Hepatocyte (in vitro differentiated cells): ENCODE results near the gene LTO1. TPM values are rescaled to one million over a fixed set of nuclear protein-coding genes. Genes with fewer than 3 reads are reported as not detected.
"Not testable (repeated sequence)": the region's sequence is repeated elsewhere in the genome, so short reads cannot be mapped to it uniquely, and the experiment has no call there.

Experiments
- DNase-seq: peaks from one replicate; pipeline ENCODE4 v3.0.0-alpha.2; 2016; ENCODE audit warnings: low spot score
- H2AFZ ChIP-seq: fragments of 200-600 bp; sonication (generic); 2 replicates; pipeline ENCODE4 v1.6.0; 2016; ENCODE audit warnings: antibody characterized with exemption, mild to moderate bottlenecking
- H3K27ac ChIP-seq: fragments of 200-600 bp; sonication (generic); 2 replicates; pipeline ENCODE4 v1.5.1; 2016; ENCODE audit warnings: mild to moderate bottlenecking
- H3K27me3 ChIP-seq: fragments of 200-600 bp; sonication (generic); 2 replicates; pipeline ENCODE4 v1.6.1; 2016
- H3K36me3 ChIP-seq: fragments of 200-600 bp; sonication (generic); replicated peaks from 2 replicates; pipeline ENCODE4 v1.5.1; 2016; ENCODE audit warnings: low read depth; ENCODE audit not compliant: insufficient read depth
- H3K4me1 ChIP-seq: fragments of 200-600 bp; sonication (generic); 2 replicates; pipeline ENCODE4 v1.5.1; 2016; ENCODE audit warnings: mild to moderate bottlenecking, moderate library complexity; ENCODE audit not compliant: insufficient read depth
- H3K4me2 ChIP-seq: fragments of 200-600 bp; sonication (generic); 2 replicates; pipeline ENCODE4 v1.6.0; 2016
- H3K4me3 ChIP-seq: fragments of 200-600 bp; sonication (generic); 2 replicates; pipeline ENCODE4 v1.5.1; 2016; ENCODE audit warnings: mild to moderate bottlenecking
- H3K79me2 ChIP-seq: fragments of 200-600 bp; sonication (generic); 2 replicates; pipeline ENCODE4 v1.6.0; 2017; ENCODE audit warnings: mild to moderate bottlenecking
- H3K9me2 ChIP-seq: fragments of 200-600 bp; sonication (generic); replicated peaks from 2 replicates; pipeline ENCODE4 v1.6.0; 2017; ENCODE audit warnings: mild to moderate bottlenecking; ENCODE audit not compliant: insufficient read depth
- H3K9me3 ChIP-seq: fragments of 200-600 bp; sonication (generic); 2 replicates; pipeline ENCODE4 v1.5.1; 2016; ENCODE audit warnings: low read depth, mild to moderate bottlenecking
- H4K20me1 ChIP-seq: fragments of 200-600 bp; sonication (generic); 2 replicates; pipeline ENCODE4 v1.6.0; 2016; ENCODE audit warnings: mild to moderate bottlenecking; ENCODE audit not compliant: insufficient read depth, poor library complexity, severe bottlenecking
- CTCF ChIP-seq: fragments of 200-600 bp; sonication (generic); IDR thresholded peaks from 2 replicates; pipeline ENCODE4 v1.5.1; 2016; ENCODE audit warnings: antibody characterized with exemption, mild to moderate bottlenecking; ENCODE audit not compliant: poor library complexity
- EZH2 ChIP-seq: fragments of 200-600 bp; sonication (generic); IDR thresholded peaks from 2 replicates; pipeline ENCODE4 v1.6.1; 2016; ENCODE audit warnings: antibody characterized with exemption, mild to moderate bottlenecking, borderline replicate concordance
- EZH2phosphoT487 ChIP-seq: fragments of 200-600 bp; sonication (generic); IDR thresholded peaks from one replicate; pipeline ENCODE4 v1.6.1; 2018; ENCODE audit warnings: antibody characterized with exemption, mild to moderate bottlenecking, low read depth, moderate library complexity; ENCODE audit not compliant: unreplicated experiment, severe bottlenecking
- WGBS: methylation state at CpG from one replicate; pipeline ENCODE4 v1.1.6; 2016; ENCODE audit warnings: low lambda C conversion rate; ENCODE audit errors: missing lambda C conversion rate; 5-methylcytosine and 5-hydroxymethylcytosine counted together
- polyA plus RNA-seq: library from polyadenylated mRNA; unstranded; fragments of >200 nt; fragmentation: Nextera tagmentation; extraction: Ambion mirVana; gene quantifications from 2 replicates; pipeline ENCODE4 v1.2.1, GENCODE V29; 2016
- total RNA-seq: library from RNA; depleted of rRNA; stranded (reverse); fragments of >200 nt; gene quantifications from 2 replicates; pipeline ENCODE4 v1.2.3, GENCODE V29; 2014

The LTO1 gene
- total and polyA plus RNA-seq, 2 experiments from 2014 or later = 12.6 to 13.4 TPM

- Histone ChIP-seq H3K79me2 (no peaks in the 10 kb centered on the region), H3K27ac (no peak overlapping the region), H3K4me1 (no peaks in the 10 kb centered on the region), H3K9me2 (no peaks in the 10 kb centered on the region), H3K4me3 (no peak overlapping the region), H2AFZ (no peak overlapping the region), H3K36me3 (no peaks in the 10 kb centered on the region), H3K27me3 (no peaks in the 10 kb centered on the region), H3K4me2 (no peak overlapping the region), H3K9me3 (no peaks in the 10 kb centered on the region), H4K20me1 (no peaks in the 10 kb centered on the region)
- no peak for TF ChIP-seq EZH2phosphoT487
- no peak for TF ChIP-seq CTCF
- no peak for TF ChIP-seq EZH2
- DNase-seq = no peak
- 91% methylated on average over 14 of the region's 14 CpGs for WGBS
Observed at GRCh38 chr11:69627551-69627950, 47.6 kb downstream of the LTO1 start.

DNA sequence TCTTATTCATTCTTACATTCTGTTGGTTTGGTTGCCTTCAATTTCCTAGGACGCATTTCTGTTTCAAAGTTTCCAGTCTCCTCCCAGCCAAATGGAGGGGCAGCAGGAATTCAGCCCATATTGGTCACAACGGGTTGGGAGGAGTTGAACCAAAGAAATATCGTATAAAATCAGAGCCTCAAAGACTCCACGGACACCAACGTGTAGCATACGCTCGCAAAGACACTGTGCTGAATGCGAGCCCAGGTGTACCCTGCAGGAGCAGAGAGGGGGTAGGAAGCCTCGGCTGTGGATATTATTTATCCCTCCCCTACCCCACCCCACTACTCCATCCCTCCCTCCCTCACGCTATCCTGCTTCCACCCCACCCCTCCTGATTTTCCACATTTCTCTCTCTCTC lies 49.7 kb downstream of the LTO1 start:
- Histone ChIP-seq H3K9me3 (no peaks in the 10 kb centered on the region), H3K4me2 (no peak overlapping the region), H3K36me3 (no peaks in the 10 kb centered on the region), H4K20me1 (no peaks in the 10 kb centered on the region), H3K4me1 (no peaks in the 10 kb centered on the region), H3K27me3 (no peaks in the 10 kb centered on the region), H3K27ac (no peak overlapping the region), H3K9me2 (no peaks in the 10 kb centered on the region), H3K4me3 (no peak overlapping the region), H3K79me2 (no peaks in the 10 kb centered on the region), H2AFZ (no peak overlapping the region)
- TF ChIP-seq CTCF (no peak), EZH2 (no peak), EZH2phosphoT487 (no peak)
- WGBS = 77% methylated on average over 10 of the region's 10 CpGs
- no peak for DNase-seq

DNA sequence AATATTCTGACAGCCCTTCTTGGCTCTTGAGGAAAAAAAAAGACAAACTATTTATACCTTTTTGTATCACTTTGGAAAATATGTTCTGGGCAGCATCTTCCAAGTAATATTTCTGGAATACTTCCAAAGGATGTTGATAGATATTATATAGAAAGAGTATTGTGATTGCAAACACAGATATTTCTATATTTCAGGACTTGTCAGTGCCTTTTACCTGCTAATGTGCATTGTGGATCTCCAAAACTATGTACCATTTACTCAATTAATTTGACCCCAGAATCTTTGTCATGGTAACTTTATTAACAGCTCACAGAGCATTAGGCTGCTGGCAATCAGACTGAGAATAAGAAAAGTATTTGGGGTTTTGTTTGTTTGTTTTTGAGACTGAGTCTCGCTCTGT lies 50.9 kb downstream of the LTO1 start:
- WGBS = 94% methylated on average over 1 of the region's 1 CpG
- Histone ChIP-seq H3K36me3 (no peaks in the 10 kb centered on the region), H3K79me2 (no peaks in the 10 kb centered on the region), H3K27ac (no peak overlapping the region), H3K9me2 (no peaks in the 10 kb centered on the region), H3K4me3 (no peak overlapping the region), H3K4me1 (no peaks in the 10 kb centered on the region), H3K27me3 (no peaks in the 10 kb centered on the region), H3K9me3 (no peaks in the 10 kb centered on the region), H3K4me2 (no peak overlapping the region), H2AFZ (no peak overlapping the region), H4K20me1 (no peaks in the 10 kb centered on the region)
- TF ChIP-seq CTCF (no peak), EZH2 (no peak), EZH2phosphoT487 (no peak)
- DNase-seq = no peak

- H2AFZ ChIP-seq, H3K4me2 ChIP-seq: not testable (repeated sequence)
- WGBS = 90% methylated on average over 7 of the region's 8 CpGs
Observed at GRCh38 chr11:69622097-69622681, 53.0 kb downstream of the LTO1 start.

More at GRCh38 chr11:69622097-69622681, 53.0 kb downstream of the LTO1 start:
- not testable (repeated sequence) for H3K36me3 ChIP-seq, H3K4me1 ChIP-seq, H4K20me1 ChIP-seq, H3K9me2 ChIP-seq, H3K27me3 ChIP-seq, DNase-seq, H3K79me2 ChIP-seq, H3K27ac ChIP-seq, H3K4me3 ChIP-seq, H3K9me3 ChIP-seq
